GM12878 (cell line): ENCODE data around the gene USH1G. TPM values are rescaled to one million over a fixed set of nuclear protein-coding genes. Genes with fewer than 3 reads are reported as not detected.

Experiments used
- ATAC-seq: fragments of 200-7000 bp; cut with Tn5 transposase; 3 replicates; pipeline ENCODE4 v1.9.1; 2020; ENCODE audit warnings: mild to moderate bottlenecking, moderate library complexity
- BruUV-seq: library from RNA; stranded (reverse); fragments of 400-500 nt; replicated peaks from 2 replicates; lab custom pipeline; 2021; lab: Mats Ljungman, UMichigan
- CTCF ChIA-PET: fragments of 300-600 bp; sonication (Branson Sonifier 250); formaldehyde crosslinking; extraction: SDS; loops from one replicate; lab custom pipeline; 2021; ENCODE audit warnings: inconsistent platforms; lab: Yijun Ruan, JAX
- POLR2A ChIA-PET: fragments of 350-600 bp; formaldehyde crosslinking; extraction: SDS; loops from one replicate; lab custom pipeline; 2021; ENCODE audit warnings: inconsistent platforms; lab: Charles Lee
- RAD21 ChIA-PET: fragments of 300-600 bp; sonication (Branson Sonifier 250); formaldehyde crosslinking; loops from one replicate; lab custom pipeline; 2023; ENCODE audit warnings: antibody characterized with exemption; ENCODE audit not compliant: unreplicated experiment; lab: Charles Lee
- SMC1A ChIA-PET: fragments of 300-600 bp; sonication (Branson Sonifier 250); formaldehyde crosslinking; loops from one replicate; lab custom pipeline; 2023; ENCODE audit not compliant: unreplicated experiment, uncharacterized antibody; lab: Charles Lee
- DNase-seq: peaks from one replicate; pipeline ENCODE4 v3.0.0-alpha.2; 2011; ENCODE audit warnings: low read depth, low spot score
- FAIRE-seq: peaks from 3 replicates; lab custom pipeline; 2011; peaks lifted over from hg19 to GRCh38; lab: Jason Lieb, UNC
- H2AFZ ChIP-seq: 2 replicates; pipeline ENCODE4 v1.6.0; 2011; ENCODE audit warnings: low read depth, low read length, control low read depth; ENCODE audit not compliant: control insufficient read depth
- H3K27ac ChIP-seq: 2 replicates; pipeline ENCODE4 v1.5.1; 2011; ENCODE audit warnings: control low read depth; ENCODE audit not compliant: control insufficient read depth, insufficient read depth
- H3K27me3 ChIP-seq, 2 experiments: replicated peaks in 1 of 2; 2 replicates each; pipeline versions ENCODE4 v1.6.0 to v1.6.1; 2011; ENCODE audit warnings: low read length in 1 of 2; ENCODE audit not compliant: control insufficient read depth in 2 of 2, insufficient read depth in 2 of 2
- H3K36me3 ChIP-seq, 2 experiments: 2 replicates each; pipeline ENCODE4 v1.5.1; 2011; ENCODE audit warnings: low read length in 1 of 2; ENCODE audit not compliant: control insufficient read depth in 2 of 2, insufficient read depth in 2 of 2
- H3K4me1 ChIP-seq: 2 replicates; pipeline ENCODE4 v1.6.1; 2011; ENCODE audit warnings: mild to moderate bottlenecking, low read length, moderate library complexity, mixed read lengths; ENCODE audit not compliant: control insufficient read depth, insufficient read depth
- H3K4me2 ChIP-seq: 2 replicates; pipeline ENCODE4 v1.6.0; 2011; ENCODE audit warnings: control low read depth; ENCODE audit not compliant: control insufficient read depth, insufficient read depth
- H3K4me3 ChIP-seq: fragments of 200-600 bp; sonication (generic); 2 replicates; pipeline ENCODE4 v1.5.1; 2016
- H3K79me2 ChIP-seq: 2 replicates; pipeline ENCODE4 v1.6.0; 2011; ENCODE audit warnings: low read length; ENCODE audit not compliant: control insufficient read depth, insufficient read depth
- H3K9ac ChIP-seq: 2 replicates; pipeline ENCODE4 v1.8.0; 2011; ENCODE audit warnings: low read length, control low read depth, mixed read lengths; ENCODE audit not compliant: control insufficient read depth, insufficient read depth
- H3K9me3 ChIP-seq: replicated peaks from 3 replicates; pipeline ENCODE4 v1.5.1; 2011; ENCODE audit warnings: mild to moderate bottlenecking, low read length; ENCODE audit not compliant: control insufficient read depth, insufficient read depth
- H4K20me1 ChIP-seq: 2 replicates; pipeline ENCODE4 v1.6.0; 2011; ENCODE audit not compliant: control insufficient read depth, insufficient read depth
- CHD1 ChIP-seq: IDR thresholded peaks from 2 replicates; pipeline ENCODE4 v1.6.1; 2012; ENCODE audit warnings: low read depth, low read length, improper control_type of control experiment
- CREB1 ChIP-seq: IDR thresholded peaks from 2 replicates; pipeline ENCODE4 v1.6.1; 2012; ENCODE audit warnings: low read depth, mild to moderate bottlenecking, inconsistent platforms
- FOXK2 ChIP-seq: fragments of 450-650 bp; IDR thresholded peaks from 2 replicates; pipeline ENCODE4 v1.6.1; 2017; ENCODE audit warnings: mild to moderate bottlenecking, moderate library complexity
- FOXM1 ChIP-seq: IDR thresholded peaks from 2 replicates; pipeline ENCODE4 v1.6.1; 2012; ENCODE audit warnings: low read depth, mild to moderate bottlenecking, inconsistent platforms, low read length, moderate library complexity
- KLF5 ChIP-seq: fragments of 450-650 bp; IDR thresholded peaks from 2 replicates; pipeline ENCODE4 v1.6.1; 2014; ENCODE audit warnings: mild to moderate bottlenecking; ENCODE audit not compliant: partially characterized antibody
- NFIC ChIP-seq: IDR thresholded peaks from 2 replicates; pipeline ENCODE4 v1.6.1; 2012; ENCODE audit warnings: low read depth, mild to moderate bottlenecking, inconsistent platforms, low read length, moderate library complexity
- NFYA ChIP-seq: IDR thresholded peaks from 2 replicates; pipeline ENCODE4 v1.6.1; 2011; ENCODE audit warnings: low read depth, mild to moderate bottlenecking, low read length, improper control_type of control experiment, borderline replicate concordance
- NKRF ChIP-seq: fragments of 450-650 bp; conservative IDR thresholded peaks from 2 replicates; pipeline ENCODE4 v1.6.1; 2017; ENCODE audit warnings: mild to moderate bottlenecking, moderate library complexity
- PAX5 ChIP-seq: IDR thresholded peaks from 2 replicates; pipeline ENCODE4 v1.6.1; 2011; ENCODE audit warnings: low read depth, low read length, borderline replicate concordance
- PRDM15 ChIP-seq: fragments of 450-650 bp; formaldehyde crosslinking; IDR thresholded peaks from 2 replicates; pipeline ENCODE4 v1.4.0; 2020; ENCODE audit warnings: mild to moderate bottlenecking, moderate library complexity
- RAD21 ChIP-seq: IDR thresholded peaks from 2 replicates; pipeline ENCODE4 v1.6.1; 2011; ENCODE audit warnings: mild to moderate bottlenecking, low read depth, low read length, moderate library complexity; ENCODE audit not compliant: insufficient read depth
- SP1 ChIP-seq: IDR thresholded peaks from one replicate; pipeline ENCODE4 v1.6.1; 2011; ENCODE audit warnings: low read depth, low read length
- USF2 ChIP-seq: IDR thresholded peaks from 2 replicates; pipeline ENCODE4 v1.6.1; 2011; ENCODE audit warnings: low read depth, low read length, improper control_type of control experiment, borderline replicate concordance
- ZNF207 ChIP-seq: fragments of 450-650 bp; IDR thresholded peaks from 2 replicates; pipeline ENCODE4 v1.6.1; 2014; ENCODE audit warnings: antibody characterized with exemption, mild to moderate bottlenecking, borderline replicate concordance
- ZNF384 ChIP-seq: IDR thresholded peaks from 2 replicates; pipeline ENCODE4 v1.6.1; 2012; ENCODE audit warnings: low read depth, mild to moderate bottlenecking, low read length, improper control_type of control experiment, borderline replicate concordance
- WGBS: methylation state at CpG from one replicate; pipeline ENCODE4 v1.1.6; 2016; ENCODE audit warnings: low lambda C conversion rate; ENCODE audit not compliant: insufficient replicate concordance, insufficient coverage; ENCODE audit errors: missing lambda C conversion rate; 5-methylcytosine and 5-hydroxymethylcytosine counted together
- in situ Hi-C: fragments of 300-500 bp; cut with MboI; formaldehyde crosslinking; loops from 9 replicates; pipeline ENCODE4 v1.14.3; 2018; ENCODE audit warnings: mixed read lengths
- intact Hi-C: fragments of 100-400 bp; cut with micrococcal nuclease; formaldehyde crosslinking; loops from one replicate; pipeline ENCODE4 v1.14.2; 2022; ENCODE audit not compliant: unreplicated experiment
- polyA plus RNA-seq, 11 experiments: library from polyadenylated mRNA; depleted of rRNA in 4 of 11; unstranded in 6 of 11; stranded (reverse) in 5 of 11; fragments of >200 nt; fragmentation: Nextera tagmentation in 4 of 11; fragmentation: Illumina TruSeq in 1 of 11; extraction: Ambion mirVana in 4 of 11; extraction: Trizol in 1 of 11; gene quantifications; 1 replicate in 1 of 11; 2 replicates in 10 of 11; pipeline versions ENCODE4 v1.2.1 to v1.2.3, GENCODE V29; 2011 to 2016; ENCODE audit warnings: inconsistent platforms in 2 of 11, missing spikeins in 2 of 11, low read depth in 1 of 11
- total RNA-seq, 4 experiments: library from RNA; depleted of rRNA in 3 of 4; stranded (reverse); fragments of >200 nt in 3 of 4; fragmentation: Illumina TruSeq in 1 of 4; extraction: Trizol in 1 of 4; gene quantifications; 2 replicates each; pipeline versions ENCODE4 v1.2.1 to v1.2.3, GENCODE V29; 2013 to 2021

Gene USH1G
- total and polyA plus RNA-seq, 10 of the 15 experiments (the other 5 are each of a cell fraction or from before 2014, with no cell fraction given), result 0.05 to 0.62 (median 0.09) TPM; not detected in 7

GRCh38 chr17:74943808-74944522 is 20.9 kb upstream of the USH1G start:
- H3K9ac ChIP-seq, result no peak overlapping the region
- no peak for FAIRE-seq
- DNase-seq, result no peak
- in situ Hi-C loops, result no loop called here
- H2AFZ ChIP-seq, result no peak overlapping the region
- no peaks in the 10 kb centered on the region for H3K79me2 ChIP-seq
- ChIA-PET CTCF (interaction anchor here (1.0 to 2.9 kb wide), 4 partner anchors 14 to 81 kb away, joined by 3 to 15 read pairs (median 4); no protein-coding TSS in a partner anchor), RAD21 (interaction anchor here (1.3 kb wide), 1 partner anchor 18 kb away, joined by 4 read pairs; no protein-coding TSS in a partner anchor), SMC1A (no interaction called here), POLR2A (no interaction called here)
- peaks cover 6% of the 10 kb centered on the region; the same call in 1 of the 2 replicates for H3K4me1 ChIP-seq
- H4K20me1 ChIP-seq, result no peaks in the 10 kb centered on the region
- H3K27ac ChIP-seq, result no peak overlapping the region
- no peak overlapping the region for H3K4me2 ChIP-seq
- no peaks in the 10 kb centered on the region for H3K9me3 ChIP-seq
- H3K4me3 ChIP-seq, result no peak overlapping the region
- H3K27me3 ChIP-seq, result no peaks in the 10 kb centered on the region; a peak in 1 of 4 replicates
- TF ChIP-seq PRDM15 (CRISPR knock-in tag), result no peak
- TF ChIP-seq CHD1, result no peak
- TF ChIP-seq KLF5, result no peak
- no peak for TF ChIP-seq FOXM1
- no peak for TF ChIP-seq NFYA
- TF ChIP-seq ZNF384, result no peak
- TF ChIP-seq NFIC, result no peak
- no peak for TF ChIP-seq USF2
- TF ChIP-seq ZNF207, result no peak
- no peak for TF ChIP-seq CREB1
- no peak for TF ChIP-seq SP1
- no peak for TF ChIP-seq RAD21
- no peak for TF ChIP-seq FOXK2
- TF ChIP-seq NKRF, result no peak
- TF ChIP-seq PAX5, result no peak
- TF ChIP-seq, all 136 proteins: peak for 0
- 84% methylated on average over 13 of the region's 13 CpGs for WGBS
- no peaks in the 10 kb centered on the region for H3K36me3 ChIP-seq
- no TSS peak for BruUV-seq
- no peak for ATAC-seq
- intact Hi-C loops, result no loop called here
